Germinal center (tissue), 1 donor: ENCODE measurements around the gene HAO2.
"Not testable (repeated sequence)": the region's sequence is repeated elsewhere in the genome, so short reads cannot be mapped to it uniquely, and the experiment has no call there.

ENCODE experiments used
- DNase-seq: peaks from one replicate; pipeline ENCODE4 v3.0.0; 2012; ENCODE audit warnings: mixed read lengths, low spot score

HAO2 gene

DNA sequence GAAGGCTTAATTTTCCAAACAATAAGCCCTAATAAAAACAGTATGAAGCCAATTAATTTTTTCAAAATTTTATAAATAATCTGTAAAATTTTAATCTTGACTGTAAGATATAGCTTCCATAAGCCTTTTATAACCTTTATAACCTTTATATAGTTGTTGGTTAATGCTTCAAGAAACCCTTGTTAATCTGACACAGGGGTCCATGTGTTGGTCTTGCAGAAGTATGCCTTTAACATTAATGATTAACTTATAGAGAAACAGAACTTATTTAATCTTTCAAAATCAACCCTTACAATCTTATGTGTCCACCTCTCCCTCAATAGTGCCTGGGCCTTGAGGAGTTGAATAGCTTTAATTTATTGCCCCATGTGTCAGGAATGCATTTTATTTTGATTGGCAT lies 23.2 kb upstream of the HAO2 start:
- DNase-seq: no peak

DNA sequence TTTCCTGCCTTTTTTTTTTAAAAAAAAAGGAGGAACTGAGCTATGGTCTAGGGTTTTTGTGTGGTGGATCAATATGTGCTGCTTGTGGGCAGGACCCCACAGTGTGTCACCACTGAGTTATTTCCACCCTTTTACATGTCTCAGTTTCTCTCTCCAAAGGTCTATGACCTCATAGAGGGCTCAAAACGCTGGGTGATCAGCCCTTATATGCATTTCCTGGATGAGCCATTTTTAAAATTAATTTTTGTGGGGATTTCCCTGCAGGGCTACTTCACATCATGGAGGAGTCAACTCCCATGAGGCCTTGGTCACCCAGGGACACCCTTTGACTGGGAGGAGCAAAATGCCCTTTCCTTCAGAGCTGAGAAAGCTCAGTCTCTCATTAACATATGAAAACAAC lies 20.7 kb upstream of the HAO2 start:
- DNase-seq: no peak

DNA sequence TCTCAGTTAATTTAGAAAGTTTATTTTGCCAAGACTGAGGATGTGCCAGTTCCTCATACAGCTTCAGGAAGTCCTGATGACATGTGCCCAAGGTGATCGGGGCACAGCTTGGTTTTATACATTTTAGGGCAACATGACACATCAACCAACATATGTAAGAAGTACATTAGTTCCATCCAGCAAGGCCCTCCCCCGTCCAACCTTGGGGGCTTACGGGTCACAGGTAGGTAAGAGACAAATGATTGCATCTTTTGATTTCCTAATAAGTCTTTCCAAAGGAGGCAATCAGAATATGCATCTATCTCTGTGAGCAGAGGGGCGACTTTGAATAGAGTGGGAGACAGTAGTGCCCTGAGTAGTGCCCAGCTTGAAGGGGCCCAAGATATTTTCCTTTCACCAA lies 19.6 kb upstream of the HAO2 start:
- no peak for DNase-seq

DNA sequence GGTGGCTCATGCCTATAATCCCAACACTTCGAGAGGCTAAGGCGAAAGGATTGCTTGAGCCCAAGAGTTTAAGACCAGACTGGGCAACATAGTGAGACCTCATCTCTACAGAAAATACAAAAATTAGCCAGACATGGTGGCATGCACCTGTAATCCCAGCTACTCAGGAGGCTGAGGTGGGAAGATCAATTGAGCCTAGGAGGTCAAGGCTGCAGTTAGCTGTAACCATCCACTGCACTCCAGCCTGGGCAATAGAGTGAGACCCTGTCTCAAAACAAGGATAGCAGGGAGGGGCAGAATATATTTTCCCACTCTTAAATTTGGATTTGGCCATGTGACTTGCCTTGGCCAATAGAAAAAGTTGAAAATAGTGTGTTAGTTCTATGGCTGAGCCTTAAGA lies 17.7 kb upstream of the HAO2 start:
- DNase-seq: not testable (repeated sequence)

DNA sequence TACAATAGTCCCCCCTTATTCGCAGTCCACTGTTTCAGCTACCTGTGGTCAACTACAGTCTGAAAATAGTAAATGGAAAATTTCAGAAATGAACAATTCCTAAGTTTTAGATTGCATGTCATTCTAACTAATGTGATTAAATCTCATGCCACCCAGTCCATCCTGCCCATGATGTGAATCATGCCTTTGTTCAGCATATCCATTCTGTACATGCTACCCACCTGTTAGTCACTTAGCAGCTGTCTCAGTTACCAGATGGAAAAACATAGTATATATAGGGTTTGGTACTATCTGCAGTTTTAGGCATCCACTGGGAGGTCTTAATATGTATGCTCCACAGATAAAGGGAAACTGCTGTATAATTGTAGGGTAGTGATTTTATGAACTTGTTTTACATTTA lies 16.6 kb upstream of the HAO2 start:
- no peak for DNase-seq

DNA sequence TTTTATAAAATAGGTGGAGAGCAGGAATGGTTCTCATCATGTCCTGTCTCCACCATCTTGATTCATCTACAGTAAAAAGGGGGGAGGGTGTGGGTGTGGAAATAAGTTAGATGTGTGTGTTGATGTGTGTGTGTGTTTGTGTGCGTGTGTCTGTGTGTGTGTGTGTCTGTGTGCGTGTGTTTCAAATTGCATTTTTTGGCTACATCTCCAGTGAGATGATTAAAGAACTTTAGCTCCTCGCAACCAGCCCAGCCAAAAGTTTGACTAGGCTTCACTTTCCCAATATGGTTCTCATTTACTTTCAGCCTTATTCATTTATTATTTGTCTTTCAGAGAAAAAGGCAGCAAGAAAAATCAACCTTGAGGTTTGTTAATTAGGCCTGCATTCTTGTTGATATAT lies 14.7 kb upstream of the HAO2 start:
- no peak for DNase-seq

DNA sequence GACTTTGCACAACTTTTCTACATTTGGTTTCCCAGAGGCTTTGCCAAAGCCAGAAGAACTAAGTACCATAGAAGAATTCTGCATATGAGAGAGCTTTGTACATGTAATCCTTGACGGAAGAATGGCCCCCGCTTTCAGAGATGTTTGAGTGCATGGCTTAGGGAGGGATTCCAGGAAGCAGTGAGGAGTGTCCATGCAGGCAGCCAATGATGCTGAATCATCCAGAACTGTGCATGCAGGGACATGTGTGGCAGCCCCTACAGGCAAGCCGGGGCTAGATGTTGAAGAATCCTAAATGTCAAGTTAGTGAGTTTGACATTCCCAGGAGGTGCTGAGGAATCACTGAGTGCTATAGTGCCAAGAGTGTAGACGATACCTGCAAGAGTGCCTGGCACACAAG lies 9.9 kb upstream of the HAO2 start:
- DNase-seq: no peak

DNA sequence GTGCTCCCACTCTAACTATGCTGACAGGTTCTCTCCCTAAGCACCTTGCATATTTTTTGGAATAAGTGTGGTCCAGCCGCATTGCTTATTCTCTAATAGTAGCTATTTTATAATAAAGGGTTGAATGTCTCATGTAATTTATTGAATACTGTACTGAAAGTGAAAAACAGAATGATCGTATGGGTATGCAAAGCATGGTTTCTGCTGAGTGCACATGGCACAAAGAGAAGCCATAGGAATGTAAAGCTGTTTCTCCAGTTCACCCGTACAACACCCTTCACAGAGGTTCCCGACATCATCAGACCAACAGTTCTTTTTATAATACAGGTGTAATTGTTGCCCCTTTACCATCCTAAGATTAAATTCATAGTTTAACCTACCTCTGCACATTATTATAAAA lies 8.9 kb upstream of the HAO2 start:
- DNase-seq: no peak

DNA sequence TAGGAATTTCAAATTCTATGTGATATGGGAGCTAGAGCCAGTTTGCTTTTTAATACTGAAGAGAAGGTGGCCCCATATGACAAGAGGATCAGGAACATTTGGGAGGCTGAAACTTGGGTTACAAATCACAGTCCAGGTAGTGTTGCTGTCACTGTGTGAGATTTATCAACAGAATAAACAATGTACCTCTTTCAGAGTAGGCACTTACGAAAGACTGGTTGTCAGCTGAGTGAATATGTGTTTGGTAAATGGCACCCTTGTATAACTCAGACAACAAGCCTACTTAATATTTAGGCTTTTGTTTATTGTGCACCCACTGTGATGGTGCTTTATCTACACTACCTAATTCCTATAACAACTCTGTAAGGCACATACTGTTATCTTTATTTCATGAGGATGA lies 7.4 kb upstream of the HAO2 start:
- no peak for DNase-seq

DNA sequence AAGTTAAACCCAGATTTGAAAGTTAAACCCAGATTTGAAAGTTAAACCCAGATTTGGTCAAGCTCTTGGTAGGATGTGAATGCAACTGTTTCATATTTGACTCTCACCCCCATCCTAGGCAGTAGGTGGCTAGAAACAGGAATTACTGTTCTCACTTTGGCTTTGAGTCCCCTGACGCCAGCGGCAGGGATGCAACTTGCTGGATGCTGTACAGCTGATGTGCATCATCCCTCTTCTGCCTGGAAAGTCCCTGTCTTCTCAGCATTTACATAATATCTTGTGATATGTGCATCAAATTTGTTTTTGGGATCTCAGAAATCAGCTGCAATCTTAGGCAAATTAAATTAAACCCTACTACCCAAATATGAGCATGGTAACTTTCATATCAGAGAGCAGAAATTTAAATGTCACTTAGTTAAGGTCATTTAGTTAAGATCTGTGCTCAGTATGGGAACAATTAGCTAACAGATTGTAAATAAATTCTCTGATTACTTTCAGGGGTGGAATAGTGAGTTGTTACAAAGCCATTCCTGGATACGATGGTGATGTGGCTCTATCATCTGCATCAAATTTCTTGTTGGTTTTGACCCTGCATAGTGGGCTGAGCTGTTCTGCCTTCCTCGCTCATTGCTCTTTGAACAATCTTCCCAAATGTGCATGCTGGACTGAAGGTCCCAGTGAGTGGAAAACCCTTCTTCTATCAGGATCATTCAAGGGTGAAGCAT lies 6.8 kb upstream of the HAO2 start:
- DNase-seq: no peak

DNA sequence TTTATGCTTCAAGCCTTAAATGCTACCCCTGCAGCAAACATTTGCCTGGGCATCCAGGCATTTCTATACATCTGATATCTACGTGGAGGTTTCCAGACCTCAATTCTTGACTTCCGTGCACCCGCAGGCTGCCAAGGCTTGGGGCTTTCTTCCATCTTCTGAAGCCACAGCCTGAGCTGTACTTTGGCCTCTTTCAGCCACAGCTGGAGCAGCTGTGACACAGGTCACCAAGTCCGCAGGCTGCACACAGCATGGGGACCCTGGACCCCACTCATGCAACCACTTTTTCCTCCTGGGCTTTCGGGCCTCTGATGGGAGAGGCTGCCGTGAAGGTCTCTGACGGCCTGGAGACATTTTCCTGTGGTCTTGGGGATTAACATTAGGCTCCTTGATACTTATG lies 5.4 kb upstream of the HAO2 start:
- DNase-seq: no peak

DNA sequence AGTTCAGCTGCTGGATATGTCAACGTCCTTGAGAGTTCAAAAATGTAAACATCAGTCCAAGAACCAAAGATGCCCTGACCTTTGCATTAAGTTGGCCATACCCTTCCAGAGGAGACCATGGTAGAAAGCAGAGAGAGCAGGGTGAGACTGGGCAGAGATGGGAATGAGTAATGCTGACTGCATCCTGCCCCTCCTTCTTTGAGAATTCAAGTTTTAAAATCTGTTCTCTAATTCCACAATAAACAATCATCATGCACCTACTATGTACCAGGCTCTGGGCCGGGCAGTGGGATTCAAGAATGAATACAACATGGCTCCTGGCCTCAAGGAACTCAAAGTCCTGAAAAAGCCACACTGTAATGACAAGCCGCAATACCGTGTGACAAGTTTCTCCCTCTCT lies 3.9 kb upstream of the HAO2 start:
- DNase-seq: no peak

DNA sequence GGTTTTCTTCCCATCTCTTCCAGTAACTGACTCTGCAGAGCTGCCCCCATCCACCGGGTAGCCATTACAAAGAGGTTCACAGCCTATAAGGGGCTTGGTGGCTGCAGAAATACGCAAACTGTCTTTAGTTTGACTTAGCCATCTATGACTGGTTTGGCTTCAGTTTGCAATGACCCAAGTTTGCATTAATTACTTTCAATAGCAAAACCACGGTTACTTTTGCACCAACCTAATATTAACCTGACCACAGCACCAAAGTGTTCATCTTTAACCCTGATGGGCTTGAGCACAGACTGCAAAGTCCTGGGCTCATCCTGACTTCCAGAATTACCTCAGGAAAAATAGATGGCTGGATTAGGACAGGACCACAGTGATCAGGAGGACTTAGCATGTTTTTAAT lies 2.2 kb upstream of the HAO2 start:
- no peak for DNase-seq

DNA sequence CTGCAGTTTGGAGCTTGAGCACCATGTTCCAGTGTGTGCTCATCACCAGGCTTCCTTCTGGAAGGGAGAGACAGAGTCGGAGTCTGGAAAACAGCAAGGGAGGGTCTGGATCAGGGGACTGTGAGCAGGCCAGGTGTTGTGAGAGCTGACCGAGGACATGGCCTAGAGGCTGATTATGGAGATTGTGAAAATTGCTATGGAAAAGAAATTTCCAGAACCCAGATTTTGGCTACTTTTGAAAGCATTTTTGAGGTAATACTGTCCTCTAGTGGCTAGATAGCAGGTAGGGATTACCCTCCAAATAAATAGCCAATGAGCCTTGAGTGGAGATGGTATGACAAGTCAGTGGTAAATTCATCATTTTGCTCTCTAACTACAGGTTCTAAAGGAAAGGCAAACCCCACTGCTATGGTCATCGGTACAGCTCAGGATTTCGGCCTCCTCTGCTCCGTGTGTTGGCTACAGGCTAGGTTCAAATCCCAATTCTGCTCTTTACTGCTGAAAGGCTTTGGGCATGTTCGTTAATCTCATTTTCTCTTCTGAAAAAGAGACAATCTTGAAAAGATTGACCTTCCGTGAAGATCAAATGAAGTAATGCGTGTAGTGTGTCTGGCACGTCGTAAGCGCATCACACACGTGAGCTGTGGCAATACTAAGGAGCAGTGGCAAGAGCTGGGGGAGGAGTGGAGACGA lies 1.0 kb upstream of the HAO2 start:
- peak; percentile 7 for DNase-seq

DNA sequence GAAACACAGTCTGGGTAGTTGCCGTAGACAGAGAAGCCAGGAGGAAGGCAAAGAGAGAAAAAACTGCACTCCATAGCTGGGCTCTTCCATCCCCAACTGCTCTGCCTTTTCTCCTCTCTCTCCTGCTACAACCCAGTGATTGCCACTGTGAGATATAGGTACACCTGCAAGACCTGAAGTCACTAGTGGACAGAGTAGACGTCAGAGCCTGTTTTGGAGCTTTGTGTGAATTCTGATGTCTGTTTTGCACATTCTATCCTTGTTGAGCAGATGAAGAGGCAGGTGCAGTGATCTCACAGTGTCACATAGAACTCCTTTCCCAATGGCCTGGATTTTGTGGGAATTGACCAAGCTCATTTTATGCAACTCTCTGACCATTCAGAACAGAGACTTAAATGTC lies 2.2 kb downstream of the HAO2 start:
- DNase-seq: no peak

DNA sequence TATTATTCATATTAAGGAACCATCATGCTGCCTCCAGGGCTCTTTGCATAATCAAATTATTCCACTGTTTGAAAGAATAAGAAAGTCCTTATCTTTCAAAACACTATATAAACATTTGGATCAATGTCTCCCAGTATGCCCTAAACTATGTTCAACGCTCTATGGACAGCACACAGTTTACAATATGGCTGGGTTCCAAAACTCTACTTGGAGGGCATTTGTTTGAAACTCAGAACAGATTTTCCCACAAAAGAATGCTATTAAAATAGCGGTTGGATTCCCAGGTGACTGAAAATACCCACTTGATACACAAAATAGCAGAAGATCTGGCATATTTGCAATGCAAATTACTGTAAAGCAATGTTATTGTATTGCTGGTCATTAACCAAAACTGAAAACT lies 3.2 kb downstream of the HAO2 start:
- no peak for DNase-seq

DNA sequence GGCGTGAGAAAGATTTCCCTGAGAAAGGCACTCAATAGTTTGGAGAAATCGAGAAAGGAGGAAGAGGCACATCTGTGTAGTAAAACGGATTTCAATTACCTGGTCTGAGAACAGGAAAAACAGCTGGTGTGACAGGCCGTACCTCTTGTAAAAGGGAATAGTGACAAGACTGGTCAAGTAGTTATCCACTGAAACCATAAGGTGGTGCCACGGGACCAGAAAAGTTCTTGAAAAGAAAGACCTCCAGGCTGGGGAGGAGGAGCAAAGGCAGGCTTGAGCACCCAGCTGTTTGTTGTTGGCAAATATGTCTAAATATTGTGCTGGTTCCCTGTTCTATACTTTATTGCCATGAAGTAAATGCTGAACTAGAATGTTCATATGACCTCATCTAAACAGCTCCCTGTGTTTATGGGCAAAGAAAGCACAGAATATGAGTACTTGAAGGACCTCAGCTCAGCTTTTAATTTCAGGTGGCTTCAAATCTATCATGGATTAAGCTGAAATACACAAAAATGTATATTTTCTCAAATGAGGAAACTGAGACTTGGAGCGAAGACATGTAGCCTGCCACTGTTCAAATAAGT lies 4.0 kb downstream of the HAO2 start:
- no peak for DNase-seq

DNA sequence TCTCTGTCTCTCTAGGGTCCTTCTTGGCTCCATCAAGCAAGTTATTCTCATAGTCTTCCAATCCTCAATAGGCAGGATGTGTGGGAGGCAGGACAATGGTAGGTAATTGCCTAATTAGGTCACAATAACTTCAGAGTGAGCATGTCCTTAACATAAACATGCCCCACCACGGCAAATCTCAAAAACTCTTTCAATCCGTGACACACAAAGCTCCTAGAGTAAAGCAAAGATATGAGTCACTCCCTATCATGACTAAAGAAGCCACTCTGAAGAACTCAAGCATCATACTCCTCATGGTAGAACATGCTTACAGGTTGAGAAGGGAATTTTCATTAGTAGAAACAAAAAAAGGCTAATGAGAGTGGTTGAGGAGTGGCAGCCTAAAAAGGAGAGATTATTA lies 4.9 kb downstream of the HAO2 start:
- no peak for DNase-seq

DNA sequence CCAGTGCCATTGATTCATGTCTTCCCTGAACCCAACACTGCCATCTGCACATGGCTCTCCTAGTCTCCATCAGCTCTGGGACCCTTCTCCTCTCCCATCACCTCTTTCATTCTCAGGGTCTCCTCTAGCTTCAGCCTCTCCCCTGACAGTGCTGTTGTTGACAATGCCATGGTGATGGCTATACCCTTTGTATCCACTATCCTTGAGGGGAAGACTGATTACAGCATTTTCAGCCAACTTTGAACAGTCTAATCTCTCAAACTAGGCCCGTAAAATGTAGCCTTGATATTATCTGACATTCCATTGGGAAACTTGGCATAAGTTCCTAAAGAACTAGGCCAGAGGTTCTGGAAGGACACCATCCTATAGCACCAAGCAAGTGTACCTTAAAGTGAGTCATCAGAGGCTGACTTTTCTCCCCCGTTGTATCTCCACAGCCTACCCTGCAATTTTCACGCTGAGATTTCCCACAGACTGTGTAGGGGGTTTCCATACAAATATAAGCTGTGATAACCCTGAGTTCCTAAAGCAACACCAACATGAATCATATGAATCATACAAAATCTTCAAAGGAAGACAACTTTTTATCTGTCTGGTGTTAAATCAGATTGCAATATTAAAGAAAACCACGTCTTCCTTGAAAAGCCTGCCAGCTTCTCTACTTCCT lies 5.8 kb downstream of the HAO2 start:
- DNase-seq: no peak

DNA sequence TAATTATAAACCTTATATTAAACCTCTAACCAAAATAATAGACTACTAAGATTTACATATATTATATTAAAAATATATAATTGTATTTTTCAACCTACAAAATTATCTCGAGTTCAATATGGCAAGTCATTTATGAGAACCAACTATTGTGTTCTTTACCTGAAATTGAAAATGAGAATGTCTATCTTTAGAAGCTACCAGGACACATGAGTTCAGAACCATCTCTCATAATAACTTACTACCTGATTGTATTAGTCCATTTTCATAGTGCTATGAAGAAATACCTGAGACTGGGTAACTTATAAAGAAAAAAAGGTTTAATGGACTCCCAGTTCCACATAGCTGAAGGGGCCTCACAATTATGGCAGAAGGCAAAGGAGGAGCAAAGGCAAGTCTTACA lies 6.8 kb downstream of the HAO2 start:
- no peak for DNase-seq

DNA sequence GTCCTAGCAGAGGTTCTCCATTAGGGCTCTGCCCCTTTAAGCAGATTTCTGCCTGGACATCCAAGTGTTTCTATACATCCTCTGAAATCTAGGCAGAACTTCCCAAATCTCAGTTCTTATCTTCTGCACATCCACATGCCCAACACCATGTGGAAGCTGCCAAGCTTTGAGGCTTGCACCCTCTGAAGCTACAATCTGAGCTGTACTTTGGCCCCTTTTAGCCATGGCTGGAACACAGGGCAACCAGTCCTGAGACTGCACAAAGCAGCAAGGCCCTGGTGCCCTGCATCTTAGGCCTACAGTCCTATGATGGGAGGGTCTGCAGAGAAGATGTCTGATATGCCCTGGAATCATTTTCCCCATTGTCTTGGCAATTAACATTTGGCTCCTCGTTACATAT lies 8.0 kb downstream of the HAO2 start:
- no peak for DNase-seq

DNA sequence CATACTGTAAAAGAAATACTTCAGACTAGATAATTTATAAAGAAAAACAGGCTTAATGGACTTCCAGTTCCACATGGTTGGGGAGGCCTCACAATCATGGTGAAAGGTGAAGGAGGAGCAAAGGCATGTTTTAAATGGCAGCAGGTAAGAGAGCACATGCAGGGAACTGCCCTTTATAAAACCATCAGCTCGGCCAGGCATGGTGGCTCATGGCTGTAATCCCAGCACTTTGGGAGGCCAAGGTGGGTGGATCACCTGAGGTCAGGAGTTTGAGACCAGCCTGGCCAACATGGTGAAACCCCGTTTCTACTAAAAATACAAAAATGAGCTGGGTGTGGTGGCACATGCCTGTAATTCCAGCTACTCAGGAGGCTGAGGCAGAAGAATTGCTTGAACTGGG lies 9.0 kb downstream of the HAO2 start:
- not testable (repeated sequence) for DNase-seq

DNA sequence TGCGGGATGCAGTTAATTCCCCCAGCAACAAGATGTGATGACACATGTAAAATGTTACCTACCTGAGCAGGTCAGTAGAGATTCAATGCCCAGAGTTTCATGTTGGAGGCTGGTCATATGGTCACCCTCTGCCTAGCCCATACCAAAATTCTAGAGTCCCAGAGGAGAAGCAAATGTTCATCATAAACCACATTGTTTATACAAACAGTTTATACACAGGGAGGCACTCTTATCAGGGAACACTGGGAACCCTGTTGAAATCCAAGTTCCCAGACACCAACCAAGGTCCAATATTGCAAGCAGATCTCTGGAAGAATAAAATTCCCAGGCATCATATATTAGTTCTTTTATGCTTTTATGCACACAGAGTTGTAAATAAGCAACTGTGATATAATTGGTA lies 10.5 kb downstream of the HAO2 start:
- DNase-seq: no peak
